ENCODE data around the gene RUSC1.

DNA sequence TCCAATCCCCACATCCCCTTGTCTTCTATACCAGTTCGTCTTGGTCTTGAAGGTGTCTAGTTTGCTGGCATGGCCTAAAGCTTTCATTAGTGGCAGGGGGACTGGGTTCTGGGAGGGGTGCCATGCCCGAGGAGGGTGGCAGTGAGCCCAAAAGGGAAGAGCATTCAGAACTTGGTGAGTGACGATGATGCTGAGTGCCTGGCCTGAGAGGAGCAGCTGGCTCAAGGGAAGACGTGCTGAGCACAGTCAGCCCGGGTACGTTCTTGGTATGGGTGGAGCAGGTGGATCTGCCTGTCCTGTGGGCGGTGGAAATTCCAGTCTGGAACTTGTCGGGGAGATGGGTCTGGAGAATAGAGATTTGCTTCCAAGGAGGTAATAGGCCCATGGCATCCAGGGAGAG lies 7.4 kb upstream of the RUSC1 start:
- TF ChIP-seq, protein P1, sequence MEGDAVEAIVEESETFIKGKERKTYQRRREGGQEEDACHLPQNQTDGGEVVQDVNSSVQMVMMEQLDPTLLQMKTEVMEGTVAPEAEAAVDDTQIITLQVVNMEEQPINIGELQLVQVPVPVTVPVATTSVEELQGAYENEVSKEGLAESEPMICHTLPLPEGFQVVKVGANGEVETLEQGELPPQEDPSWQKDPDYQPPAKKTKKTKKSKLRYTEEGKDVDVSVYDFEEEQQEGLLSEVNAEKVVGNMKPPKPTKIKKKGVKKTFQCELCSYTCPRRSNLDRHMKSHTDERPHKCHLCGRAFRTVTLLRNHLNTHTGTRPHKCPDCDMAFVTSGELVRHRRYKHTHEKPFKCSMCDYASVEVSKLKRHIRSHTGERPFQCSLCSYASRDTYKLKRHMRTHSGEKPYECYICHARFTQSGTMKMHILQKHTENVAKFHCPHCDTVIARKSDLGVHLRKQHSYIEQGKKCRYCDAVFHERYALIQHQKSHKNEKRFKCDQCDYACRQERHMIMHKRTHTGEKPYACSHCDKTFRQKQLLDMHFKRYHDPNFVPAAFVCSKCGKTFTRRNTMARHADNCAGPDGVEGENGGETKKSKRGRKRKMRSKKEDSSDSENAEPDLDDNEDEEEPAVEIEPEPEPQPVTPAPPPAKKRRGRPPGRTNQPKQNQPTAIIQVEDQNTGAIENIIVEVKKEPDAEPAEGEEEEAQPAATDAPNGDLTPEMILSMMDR (IDR thresholded peaks at IDR 0.05): no peak
- no peak for TF ChIP-seq POLR2A (IDR thresholded peaks at IDR 0.05)

All from uterus (tissue), 2 donors.